ENCODE results near the gene KMT5C. TPM values are rescaled to one million over a fixed set of nuclear protein-coding genes. Genes with fewer than 3 reads are reported as not detected.

Gene KMT5C
- 5.2 and 10.0 TPM in 2 replicates for total RNA-seq (2014; rRNA removed; shearing (Covaris generic))

DNA sequence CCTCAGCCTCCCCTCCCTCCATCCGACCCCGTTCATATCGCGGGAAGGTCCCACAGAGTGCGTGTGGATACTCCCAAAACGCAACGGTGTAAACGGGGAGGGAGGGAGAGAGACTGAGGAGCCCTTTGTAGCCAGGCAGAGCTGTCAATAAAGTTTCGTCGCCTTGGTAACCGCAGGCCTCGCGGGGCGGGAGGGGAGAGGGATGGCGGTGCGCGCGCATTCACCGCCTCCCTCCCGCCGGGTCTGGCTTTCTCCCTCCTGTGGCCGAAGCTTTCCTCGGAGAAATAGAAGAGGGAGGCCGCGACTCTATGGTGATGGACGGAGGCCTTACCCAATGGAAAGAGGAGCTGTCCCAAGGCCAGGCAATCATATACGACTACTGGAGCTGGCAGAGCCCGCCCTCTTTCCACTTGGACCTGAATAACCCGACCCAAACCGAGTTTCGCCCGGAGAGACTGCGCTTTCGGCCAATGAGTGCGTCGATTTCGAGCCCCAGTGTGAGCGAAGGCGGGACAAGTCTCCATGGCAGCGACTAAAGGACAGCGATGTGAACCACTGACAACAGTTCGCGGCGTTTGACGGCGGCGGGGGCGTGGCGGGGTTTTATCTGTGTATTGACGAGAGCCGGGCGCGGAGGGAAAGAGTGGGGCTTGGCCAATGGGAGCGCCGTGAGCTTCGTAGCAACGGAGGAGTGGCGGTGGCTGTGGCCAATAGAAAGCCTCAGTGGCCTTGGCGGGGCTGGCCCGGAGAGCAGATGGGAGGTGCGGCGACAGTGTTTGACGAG lies at the start of gene KMT5C:
KMT5C (plus strand) TSS at position 772 of the 784 bp plus-strand sequence. CDS start 2,061 bp downstream, outside the sequence.
- DNase-seq (ENCODE audit: low read depth): peak; percentile 100

DNA sequence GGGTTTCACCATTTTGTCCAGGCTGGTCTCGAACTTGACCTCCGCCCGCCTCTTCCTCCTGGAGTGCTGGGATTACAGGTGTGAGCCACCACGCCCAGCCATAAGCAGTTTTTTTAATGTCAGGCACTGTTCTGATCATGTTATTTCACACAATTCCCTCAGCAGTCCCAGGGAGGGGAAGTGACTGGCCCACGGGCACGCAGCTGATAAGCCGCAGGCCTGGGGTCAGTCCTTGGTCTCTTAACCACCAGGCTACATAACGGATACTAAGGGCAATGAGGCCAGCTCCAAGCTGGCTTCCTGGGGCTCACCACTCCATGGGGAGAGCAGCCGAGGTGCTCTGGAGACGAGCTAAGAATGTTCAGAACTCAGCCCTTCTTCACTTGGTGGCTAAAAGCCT lies 42.4 kb upstream of the KMT5C start:
- DNase-seq (ENCODE audit: low read depth): no peak

DNA sequence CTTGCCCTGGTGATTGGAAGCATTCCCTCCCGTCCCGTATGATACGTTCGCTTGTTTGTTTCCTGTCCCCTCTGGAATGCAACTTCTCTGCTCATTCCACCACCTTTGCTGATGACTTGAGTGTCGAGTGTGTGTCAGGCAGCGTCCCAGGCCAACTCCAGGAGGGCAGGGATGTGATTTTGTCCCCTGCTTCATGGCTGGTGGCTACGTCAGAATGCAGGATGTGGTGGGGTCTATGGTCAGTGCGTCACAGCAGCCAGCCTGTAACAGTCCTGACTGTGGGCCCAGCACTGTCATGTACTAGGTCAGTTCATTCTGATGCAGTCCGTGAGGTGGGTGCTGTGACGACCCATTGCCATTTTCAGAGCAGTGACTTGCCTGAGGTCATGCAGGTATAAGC lies 39.7 kb upstream of the KMT5C start:
- DNase-seq (ENCODE audit: low read depth): no peak

DNA sequence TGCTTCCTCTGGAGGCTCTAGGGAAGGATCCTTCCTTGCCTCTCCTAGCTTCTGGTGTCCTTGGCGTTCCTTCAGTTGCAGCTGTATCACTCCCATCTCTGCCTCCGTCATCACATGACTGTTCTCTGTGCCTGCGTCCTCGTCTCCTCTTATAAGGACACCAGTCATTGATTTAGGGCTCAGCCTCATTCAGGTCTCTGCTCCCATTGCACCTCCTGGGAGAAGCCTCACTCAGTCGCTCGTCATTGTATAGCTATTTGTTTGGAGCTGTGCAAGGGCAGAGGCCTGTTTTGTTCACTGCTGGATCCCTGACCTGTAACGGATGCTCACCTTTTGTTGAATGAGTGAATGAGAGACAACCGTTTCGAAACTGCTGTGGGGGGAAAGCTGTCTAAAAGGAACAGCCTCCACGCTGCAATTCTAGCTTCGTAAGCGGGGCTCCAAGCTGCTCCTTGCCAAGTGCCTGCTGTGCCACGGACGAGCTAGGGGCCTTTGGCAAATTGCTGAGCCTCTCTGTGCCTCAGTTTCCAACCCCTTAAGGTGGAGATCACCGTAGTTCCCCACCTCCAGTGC lies 38.7 kb upstream of the KMT5C start:
- DNase-seq (ENCODE audit: low read depth): no peak

DNA sequence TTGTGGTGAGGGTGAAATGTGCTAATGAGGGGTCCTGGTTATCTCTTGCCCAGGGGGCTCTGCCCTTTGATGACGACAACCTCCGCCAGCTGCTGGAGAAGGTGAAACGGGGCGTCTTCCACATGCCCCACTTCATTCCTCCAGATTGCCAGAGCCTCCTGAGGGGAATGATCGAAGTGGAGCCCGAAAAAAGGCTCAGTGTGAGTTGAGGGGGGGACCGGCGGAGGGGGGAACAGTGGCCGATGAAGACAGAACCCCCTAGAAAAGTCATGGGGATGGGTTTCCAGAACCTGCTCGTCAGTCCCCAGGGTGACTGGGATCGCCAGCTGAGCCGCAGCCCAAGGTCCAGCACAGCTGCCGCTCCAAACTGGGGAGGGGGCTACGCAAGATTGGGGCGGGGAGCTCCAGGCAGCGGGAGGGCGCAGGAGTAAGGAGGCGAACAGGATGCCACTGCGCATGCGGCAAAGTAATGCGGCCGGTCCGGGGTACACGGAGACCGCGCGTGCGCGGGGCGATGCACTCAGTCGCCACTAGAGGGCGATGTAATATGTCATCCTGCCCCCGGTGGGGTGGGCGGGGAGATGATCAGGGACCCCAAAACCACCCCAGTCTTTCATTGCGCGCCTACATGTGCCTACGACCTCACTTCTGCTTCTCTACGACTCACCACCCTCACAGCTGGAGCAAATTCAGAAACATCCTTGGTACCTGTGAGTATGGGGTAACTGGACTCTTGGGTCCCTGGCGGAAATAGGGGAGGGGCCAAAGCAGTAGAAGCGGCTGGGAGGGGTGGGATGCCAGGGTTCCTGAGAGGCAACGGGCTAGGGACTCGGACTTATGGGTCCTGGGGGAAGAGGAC lies 38.0 kb upstream of the KMT5C start:
- peak; percentile 73 for DNase-seq (ENCODE audit: low read depth)

DNA sequence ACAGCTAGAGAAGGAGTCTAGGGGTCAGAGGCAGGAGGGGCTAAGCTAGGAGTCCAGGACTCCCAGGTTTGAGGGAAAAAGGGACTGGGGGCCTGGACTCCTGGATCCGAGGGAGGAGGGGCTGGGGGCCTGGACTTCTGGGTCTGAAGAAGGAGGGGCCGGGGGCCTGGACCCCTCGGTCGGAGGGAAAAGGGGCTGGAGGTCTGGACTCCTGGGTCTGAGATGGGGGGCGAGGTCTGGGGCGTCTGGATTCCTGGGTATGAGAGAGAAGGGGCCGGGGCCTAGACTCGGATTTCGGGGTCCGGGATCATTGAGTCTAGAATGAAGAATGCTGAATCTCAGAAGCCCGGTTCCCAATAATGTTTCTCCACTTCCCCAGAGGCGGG lies 37.4 kb upstream of the KMT5C start:
- no peak for DNase-seq (ENCODE audit: low read depth)

DNA sequence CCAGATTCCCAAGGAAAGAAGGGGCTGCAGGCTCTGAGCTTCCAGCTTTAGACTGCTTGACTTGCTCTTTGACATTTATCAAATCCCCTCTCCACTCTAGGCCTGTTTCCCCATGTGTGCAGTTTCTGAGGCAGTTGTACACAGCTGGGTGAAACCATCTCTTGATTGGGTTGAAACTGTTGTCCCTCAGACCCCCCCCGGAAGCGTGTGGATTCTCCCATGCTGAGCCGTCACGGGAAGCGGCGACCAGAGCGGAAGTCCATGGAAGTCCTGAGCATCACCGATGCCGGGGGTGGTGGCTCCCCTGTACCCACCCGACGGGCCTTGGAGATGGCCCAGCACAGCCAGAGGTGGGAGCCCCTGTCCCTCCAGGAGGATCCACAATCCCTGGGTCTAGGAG lies 36.2 kb upstream of the KMT5C start:
- no peak for DNase-seq (ENCODE audit: low read depth)

DNA sequence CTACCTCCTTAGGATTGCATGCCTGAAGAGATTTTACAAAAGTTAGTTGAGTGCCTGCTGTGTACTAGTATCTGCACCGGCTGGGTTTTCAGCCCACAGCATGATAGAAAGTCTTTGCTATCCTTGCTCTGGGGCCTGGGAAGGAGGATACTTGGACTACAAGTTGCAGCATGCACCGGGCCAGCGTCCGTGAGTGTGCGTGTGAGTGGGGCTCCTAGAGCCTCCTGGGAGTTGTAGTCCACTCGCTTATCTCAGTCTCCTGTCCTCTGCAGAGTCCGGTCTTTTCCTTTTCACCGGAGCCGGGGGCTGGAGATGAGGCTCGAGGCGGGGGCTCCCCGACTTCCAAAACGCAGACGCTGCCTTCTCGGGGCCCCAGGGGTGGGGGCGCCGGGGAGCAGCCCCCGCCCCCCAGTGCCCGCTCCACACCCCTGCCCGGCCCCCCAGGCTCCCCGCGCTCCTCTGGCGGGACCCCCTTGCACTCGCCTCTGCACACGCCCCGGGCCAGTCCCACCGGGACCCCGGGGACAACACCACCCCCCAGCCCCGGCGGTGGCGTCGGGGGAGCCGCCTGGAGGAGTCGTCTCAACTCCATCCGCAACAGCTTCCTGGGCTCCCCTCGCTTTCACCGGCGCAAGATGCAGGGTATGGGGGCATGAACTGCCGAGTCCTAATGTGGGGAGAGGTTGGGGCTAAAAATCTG lies 35.2 kb upstream of the KMT5C start:
- peak; percentile 54 for DNase-seq (ENCODE audit: low read depth)

DNA sequence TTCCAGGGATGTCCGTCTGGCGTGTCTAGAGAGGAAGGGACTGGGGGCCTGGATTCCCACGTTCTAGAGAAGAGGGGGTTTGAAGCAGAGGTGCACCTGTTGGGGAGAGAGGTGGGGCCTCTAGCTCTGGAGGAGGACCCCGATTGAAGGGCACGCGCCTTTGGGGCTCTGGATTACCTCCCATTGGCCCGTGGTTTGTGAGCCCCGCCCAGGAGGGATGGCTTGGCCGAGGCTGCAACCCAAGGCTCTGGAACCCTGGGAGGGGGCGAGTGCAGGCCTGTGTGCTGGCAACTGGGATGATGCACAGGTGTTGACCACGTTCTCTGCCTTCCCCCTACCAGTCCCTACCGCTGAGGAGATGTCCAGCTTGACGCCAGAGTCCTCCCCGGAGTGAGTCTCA lies 34.7 kb upstream of the KMT5C start:
- DNase-seq (ENCODE audit: low read depth): no peak

DNA sequence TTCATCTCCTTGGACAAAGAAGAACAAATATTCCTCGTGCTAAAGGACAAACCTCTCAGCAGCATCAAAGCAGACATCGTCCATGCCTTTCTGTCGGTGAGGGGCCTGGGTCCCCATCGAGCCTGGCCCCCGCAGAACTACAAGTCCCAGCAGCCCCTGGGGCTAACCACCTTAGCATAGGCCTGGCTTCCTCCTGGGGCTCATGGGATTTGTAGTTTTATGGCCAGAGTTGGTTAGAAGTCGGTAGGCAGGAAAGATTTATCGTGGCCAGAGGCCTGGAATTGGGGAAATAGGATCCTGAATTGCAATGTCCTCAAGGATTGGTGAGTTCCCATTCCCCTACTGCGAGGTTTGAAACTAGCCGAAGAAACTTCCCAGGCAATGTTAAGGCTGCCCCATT lies 34.2 kb upstream of the KMT5C start:
- DNase-seq (ENCODE audit: low read depth): peak; percentile 51

DNA sequence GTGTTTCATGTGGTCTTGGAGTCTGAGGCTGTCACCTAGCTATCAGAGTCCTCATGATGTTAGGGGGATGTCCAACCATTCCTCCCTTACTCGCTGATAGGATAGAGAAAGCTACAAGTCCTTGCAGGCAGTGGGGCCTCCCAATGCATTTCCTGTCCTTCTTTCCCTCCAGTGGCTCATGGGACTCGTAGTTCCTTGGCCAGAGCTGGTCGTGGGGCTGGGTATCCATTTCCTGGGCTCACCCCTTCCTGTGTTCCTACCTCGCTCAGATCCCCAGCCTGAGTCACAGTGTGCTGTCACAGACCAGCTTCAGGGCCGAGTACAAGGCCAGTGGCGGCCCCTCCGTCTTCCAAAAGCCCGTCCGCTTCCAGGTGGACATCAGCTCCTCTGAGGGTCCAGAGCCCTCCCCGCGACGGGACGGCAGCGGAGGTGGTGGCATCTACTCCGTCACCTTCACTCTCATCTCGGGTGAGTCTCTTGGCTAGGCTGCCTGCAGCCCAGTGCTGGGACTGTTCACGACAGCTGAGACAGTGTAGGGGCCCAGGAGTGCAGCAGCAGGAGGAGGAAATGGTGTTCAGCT lies 33.6 kb upstream of the KMT5C start:
- DNase-seq (ENCODE audit: low read depth): no peak

DNA sequence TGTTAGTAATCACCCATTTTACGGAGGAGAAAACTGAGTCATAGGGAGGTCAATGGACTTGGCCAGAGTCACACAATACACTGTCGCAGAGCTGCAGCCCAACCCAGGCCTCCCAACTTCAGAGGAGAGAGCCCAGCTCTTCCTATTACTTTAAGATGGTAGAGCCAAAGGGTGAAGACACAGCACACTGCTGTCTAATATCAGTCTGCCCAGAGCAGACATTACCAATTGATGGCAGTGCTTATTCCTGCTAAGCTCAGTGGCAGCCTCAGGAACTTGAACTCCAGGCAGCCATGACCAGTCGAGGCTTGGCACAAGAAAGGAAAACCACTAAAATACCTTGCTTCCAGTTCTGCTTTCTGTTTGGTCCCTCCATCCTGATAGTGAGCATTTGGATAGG lies 33.0 kb upstream of the KMT5C start:
- DNase-seq (ENCODE audit: low read depth): no peak

DNA sequence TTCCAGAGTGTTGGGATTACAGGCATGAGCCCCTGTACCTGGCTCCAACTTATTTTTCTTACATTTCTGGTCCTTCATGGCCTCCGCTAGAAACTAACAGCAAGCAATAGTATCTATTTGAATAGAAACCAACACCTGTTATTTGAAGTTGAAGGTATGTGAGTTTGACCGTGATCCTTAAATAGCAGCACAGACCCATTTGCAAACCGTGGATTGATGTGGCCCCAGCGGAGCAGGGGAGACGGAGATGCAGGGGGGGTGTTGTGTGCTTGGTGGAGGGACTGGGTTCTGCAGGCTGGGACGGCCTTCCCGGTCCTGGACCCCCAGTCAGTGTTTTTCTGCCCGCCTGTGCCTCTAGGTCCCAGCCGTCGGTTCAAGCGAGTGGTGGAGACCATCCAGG lies 31.4 kb upstream of the KMT5C start:
- no peak for DNase-seq (ENCODE audit: low read depth)

DNA sequence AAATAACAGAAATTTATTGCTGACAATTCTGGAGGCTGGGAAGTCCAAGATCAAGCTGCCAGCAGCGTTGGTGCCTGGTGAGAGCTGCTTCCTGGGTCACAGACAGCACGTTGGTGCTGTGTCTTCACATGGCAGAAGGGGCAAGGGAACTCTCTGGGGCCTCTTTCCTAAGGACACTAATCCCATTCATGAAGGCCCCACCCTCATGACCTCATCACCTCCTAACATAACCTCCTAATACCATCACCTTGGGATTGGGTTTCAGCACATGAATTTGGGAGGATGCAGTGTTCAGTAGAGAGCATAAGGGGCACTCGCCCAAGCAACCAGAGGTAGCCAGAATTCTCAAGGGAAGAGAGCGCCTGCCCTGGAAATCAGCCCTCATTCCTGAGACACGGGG lies 30.2 kb upstream of the KMT5C start:
- DNase-seq (ENCODE audit: low read depth): no peak

DNA sequence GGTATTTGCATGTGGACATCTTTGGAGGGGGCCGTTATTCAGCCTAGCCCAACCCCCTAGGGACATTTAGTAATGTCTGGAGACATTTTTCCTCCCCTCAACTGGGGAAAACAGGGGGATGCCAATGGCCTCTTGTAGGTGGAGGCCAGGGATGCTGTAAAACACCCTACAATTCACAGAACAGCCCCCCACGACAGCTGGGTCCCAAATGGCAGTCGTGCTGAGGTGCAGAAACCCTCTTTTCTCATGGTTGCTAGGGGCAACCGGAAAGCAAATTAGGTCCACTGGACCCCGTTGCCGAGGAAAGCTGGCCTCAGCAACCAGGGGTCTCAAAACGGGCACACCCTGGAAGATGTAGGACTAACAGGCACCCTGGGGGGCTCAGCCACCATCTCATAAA lies 29.2 kb upstream of the KMT5C start:
- no peak for DNase-seq (ENCODE audit: low read depth)

DNA sequence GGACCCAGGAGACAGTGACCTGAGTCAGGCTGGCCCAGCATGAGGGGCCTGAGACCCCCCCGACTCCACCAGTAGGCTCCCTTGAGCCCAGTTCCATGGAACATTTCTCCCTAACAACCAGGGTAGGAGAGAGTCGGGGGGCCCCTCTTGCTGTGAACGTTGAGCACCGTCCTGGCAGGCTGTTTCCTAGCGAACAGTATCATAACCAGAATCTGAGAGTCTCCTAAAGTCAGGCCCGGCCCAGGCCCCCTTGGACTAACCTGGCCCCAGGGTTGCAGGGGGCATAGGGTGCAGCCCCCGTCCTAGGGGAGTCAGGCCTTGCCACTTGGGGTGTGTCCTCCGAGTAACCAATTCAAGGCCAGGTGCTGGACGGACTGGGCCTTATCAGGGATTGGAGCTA lies 28.3 kb upstream of the KMT5C start:
- DNase-seq (ENCODE audit: low read depth): no peak

DNA sequence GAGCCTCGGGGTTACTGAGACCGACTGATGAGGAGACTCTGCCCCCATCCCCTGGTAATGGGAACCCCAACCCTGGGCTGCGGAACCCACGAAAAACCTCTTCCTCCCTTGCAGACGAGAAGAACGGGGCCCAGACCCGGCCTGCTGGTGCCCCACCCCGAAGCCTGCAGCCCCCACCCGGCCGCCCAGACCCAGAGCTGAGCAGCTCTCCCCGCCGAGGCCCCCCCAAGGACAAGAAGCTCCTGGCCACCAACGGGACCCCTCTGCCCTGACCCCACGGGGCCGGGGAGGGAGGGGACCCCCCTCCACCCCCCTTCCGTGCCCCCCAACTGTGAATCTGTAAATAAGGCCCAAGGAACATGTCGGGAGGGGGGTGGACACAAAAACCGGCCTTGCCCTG lies 27.9 kb upstream of the KMT5C start:
- DNase-seq (ENCODE audit: low read depth): no peak

DNA sequence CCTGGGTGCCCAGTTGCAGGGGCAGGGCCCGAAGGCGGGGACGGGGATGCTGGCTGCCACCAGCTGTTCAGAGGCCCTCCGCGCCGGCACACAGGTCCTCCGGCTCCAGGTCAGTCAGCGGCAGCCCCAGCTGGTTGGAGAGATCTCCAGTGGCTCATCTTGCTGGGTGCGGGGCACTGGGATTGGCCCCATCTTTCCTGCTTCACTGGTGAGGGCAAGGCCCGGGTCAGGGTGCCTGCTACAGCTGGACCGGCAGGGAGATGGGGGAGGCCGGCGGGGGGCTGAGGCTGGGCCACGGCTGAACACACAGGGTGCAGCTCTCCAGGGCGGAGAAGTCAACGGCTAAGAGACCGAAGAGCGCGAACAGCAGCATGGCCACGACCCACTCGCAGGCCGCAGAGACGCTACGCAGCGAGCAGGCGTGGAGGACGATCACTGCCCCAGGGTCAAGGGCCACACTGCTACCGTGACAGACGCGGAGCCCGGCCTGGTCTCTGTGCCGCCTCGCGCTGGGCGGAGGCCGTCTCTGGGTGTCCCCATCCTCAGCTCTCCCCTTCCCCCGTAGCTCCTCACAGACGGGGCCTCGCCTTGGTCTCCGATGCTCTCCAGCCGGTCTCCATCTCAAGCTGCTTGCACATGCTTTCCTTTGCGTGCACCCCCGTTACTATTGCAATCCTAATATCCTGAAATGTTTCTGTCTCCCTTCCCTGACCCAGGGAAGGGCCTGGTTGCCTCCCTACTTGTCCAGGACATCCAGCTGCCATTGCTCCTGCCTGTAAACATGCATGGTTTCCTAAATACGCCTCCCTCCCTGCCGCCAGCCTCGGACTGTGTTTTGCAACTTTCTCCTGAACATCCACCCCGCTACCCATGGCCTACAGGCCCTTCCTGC lies 26.8 kb upstream of the KMT5C start:
- DNase-seq (ENCODE audit: low read depth): no peak

DNA sequence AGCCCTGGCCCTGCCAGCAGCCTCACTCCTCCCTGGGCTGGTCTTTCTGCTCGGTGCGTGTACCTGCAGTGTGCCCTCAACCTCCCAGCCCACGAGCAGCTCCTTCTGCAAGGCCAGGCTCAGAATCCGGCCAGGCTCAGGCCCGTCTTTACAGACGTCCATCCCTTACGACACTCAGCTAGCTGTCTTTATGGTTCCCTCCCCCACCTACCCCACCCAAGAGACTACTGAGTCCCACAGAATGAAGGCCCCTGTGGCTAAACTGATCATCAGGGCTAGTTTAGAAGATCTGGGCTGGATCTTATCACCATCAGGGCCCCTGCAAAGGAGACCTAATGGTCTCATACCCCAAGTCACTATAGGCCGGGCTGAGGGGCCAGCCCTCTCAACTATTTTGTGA lies 25.3 kb upstream of the KMT5C start:
- DNase-seq (ENCODE audit: low read depth): no peak

DNA sequence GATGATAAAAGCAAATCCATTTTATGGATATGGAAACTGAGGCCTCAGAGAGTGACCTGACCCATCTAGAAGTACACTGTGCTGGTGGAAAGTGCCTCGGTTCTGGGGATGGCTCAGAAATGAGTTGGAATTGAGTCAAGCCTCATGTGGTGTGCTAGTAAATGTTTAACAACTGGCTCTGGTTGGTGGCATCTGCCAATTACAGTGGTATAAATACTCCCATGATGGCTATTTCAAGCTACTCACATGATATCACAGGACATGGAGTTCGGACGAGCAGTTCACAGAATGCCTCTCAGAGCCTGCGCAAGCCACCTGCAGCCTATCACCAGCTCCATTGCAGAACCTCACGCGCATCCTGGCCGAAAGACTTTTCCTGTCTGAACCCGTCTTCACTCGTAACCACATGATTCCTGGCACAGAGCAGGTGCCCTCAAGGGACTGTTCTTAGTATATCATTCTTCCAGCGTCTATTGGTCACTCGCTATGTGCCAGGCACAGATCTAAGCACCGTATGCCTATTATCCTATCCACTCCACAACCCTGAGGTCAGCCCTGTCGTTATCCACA lies 23.6 kb upstream of the KMT5C start:
- no peak for DNase-seq (ENCODE audit: low read depth)
